HG03280 (cell line): Measurements from ENCODE around the gene GGA2.

ENCODE experiments used
- ATAC-seq: cut with Tn5 transposase; IDR thresholded peaks from one replicate; pipeline ENCODE4 v1.9.1; 2021; ENCODE audit warnings: mild to moderate bottlenecking, moderate library complexity; ENCODE audit not compliant: unreplicated experiment

The GGA2 gene

DNA sequence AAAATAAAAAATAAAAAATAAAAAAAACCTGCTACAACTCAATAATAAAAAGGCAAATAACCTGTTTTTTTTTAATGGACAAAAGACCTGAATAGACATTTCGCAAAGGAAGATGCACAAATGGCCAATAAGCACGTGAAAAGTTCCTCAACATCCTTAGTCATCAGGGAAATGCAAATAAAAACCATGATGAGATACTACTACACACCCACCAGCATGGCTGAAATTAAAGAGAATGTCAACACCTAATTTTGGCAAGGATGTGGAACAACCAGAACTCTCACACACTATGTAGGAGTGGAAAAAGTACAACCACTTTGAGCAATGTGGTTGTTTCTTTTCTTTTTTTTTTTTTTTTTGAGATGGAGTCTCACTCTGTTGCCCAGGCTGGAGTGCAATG lies 81.9 kb downstream of the GGA2 start:
- ATAC-seq: no peak

- ATAC-seq: no peak
Observed at GRCh38 chr16:23424292-23424958, 85.9 kb downstream of the GGA2 start.

- no peak for ATAC-seq
Observed at GRCh38 chr16:23423496-23424049, 86.7 kb downstream of the GGA2 start.

DNA sequence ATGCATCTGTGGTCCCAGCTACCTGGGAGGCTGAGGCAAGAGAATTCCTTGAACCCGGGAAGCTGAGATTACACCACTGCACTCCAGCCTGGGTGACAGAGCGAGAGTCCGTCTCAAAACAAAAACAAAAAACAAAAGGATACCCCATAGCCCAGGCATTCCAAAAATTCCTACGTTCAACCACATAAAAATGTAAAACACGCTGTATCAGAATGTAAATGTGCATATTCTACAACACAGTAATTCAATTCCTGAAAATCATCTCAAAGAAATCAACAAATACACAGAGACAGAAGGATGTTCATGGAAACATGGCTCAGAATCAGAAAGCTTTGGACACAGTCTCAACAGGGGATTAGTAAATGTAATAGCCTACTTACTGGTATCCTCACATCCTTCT lies 90.3 kb downstream of the GGA2 start:
- ATAC-seq: no peak

- no peak for ATAC-seq
Observed at GRCh38 chr16:23416816-23417215, 93.5 kb downstream of the GGA2 start.

DNA sequence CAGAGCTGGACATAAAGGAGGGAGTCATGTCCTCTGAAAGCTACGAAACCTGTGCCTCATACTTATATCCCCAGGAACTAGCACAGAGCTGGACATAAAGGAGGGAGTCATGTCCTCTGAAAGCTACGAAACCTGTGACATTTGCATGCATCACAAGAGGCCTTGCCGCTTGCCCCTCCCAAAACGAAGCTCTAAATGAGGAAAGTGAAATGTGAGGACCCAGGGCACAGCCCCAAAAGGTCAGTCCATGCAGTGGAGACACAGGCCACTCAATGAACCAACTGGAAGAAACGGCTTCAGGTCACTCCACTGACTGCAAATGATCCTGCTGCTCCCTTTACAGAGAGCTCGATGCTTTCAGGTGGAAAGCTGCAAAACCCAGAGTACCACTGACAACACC lies 95.6 kb downstream of the GGA2 start:
- no peak for ATAC-seq
